Retinal pigment epithelial cell (primary cell): ENCODE data around the gene ANKRD16.
"Not testable (repeated sequence)": the region's sequence is repeated elsewhere in the genome, so short reads cannot be mapped to it uniquely, and the experiment has no call there.

Experiments
- DNase-seq: peaks from one replicate; pipeline ENCODE4 v3.0.0-alpha.2; 2010; ENCODE audit warnings: low read depth
- H3K4me3 ChIP-seq: 2 replicates; pipeline ENCODE4 v1.5.1; 2011; ENCODE audit warnings: mild to moderate bottlenecking, low read length, control low read depth, moderate library complexity
- TF ChIP-seq, protein P1 (sequence below): conservative IDR thresholded peaks from 2 replicates; pipeline ENCODE4 v1.5.1; 2011; ENCODE audit warnings: low read depth, low read length, control low read depth, inconsistent platforms

Gene ANKRD16

DNA sequence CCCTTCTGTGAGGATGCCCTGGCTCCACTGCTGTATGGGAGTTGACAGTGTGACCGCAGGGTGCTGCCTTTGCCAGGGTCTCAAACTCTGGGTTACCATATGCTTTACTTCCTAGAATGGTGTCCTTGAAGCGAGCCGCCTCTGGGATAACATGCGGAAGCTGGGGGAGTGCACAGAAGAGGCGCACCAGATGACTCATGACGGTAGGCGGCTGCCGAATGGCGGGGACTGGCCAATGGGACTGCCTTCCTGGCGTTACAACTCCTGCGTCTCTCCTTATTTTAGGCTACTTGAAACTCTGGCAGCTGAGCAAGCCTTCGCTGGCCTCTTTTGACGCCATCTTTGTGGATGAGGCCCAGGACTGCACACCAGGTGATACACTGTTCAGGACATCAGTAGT, 27.6 kb upstream of the ANKRD16 start:
- no peak for DNase-seq
- H3K4me3 ChIP-seq = no peak overlapping the region
- TF ChIP-seq, protein P1, sequence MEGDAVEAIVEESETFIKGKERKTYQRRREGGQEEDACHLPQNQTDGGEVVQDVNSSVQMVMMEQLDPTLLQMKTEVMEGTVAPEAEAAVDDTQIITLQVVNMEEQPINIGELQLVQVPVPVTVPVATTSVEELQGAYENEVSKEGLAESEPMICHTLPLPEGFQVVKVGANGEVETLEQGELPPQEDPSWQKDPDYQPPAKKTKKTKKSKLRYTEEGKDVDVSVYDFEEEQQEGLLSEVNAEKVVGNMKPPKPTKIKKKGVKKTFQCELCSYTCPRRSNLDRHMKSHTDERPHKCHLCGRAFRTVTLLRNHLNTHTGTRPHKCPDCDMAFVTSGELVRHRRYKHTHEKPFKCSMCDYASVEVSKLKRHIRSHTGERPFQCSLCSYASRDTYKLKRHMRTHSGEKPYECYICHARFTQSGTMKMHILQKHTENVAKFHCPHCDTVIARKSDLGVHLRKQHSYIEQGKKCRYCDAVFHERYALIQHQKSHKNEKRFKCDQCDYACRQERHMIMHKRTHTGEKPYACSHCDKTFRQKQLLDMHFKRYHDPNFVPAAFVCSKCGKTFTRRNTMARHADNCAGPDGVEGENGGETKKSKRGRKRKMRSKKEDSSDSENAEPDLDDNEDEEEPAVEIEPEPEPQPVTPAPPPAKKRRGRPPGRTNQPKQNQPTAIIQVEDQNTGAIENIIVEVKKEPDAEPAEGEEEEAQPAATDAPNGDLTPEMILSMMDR = no peak

DNA sequence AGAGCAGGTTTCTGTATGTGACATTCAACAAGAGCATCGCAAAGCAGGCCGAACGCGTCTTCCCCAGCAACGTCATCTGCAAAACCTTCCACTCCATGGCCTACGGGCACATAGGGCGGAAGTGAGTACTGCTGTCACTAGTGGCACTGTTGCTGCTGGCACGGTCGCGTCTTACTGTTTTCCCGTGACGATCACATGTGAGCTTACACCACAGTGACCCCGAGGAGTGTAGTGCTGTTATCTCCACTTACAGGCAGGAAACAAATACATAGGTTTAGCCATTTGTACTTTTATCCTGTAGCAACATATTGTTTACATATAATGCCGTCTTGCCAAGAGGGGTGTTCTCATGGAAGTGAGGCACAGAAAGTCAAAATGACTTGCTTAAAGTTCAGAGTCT, 25.8 kb upstream of the ANKRD16 start:
- DNase-seq = no peak
- H3K4me3 ChIP-seq = no peak overlapping the region
- TF ChIP-seq, protein P1 = no peak

DNA sequence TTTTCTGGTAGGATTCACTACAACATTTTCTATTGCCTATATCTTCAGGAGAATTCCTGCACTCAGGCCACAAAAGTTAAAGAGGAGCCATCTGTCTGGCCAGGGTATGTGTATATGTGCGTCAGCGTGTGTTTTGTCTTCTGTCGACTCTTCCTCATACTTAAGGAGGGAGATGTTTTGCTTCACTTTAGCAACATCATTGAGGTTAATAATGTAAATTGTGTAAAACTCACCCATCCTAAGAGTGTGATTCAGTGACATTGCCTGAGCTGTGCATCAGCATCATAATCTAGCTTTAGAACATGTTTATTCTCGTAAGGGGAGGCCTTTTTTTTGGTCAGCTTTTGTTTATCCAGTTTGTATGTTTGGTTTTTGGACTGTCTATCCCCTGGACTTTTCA, 24.0 kb upstream of the ANKRD16 start:
- TF ChIP-seq, protein P1 = no peak
- no peak overlapping the region for H3K4me3 ChIP-seq
- no peak for DNase-seq

DNA sequence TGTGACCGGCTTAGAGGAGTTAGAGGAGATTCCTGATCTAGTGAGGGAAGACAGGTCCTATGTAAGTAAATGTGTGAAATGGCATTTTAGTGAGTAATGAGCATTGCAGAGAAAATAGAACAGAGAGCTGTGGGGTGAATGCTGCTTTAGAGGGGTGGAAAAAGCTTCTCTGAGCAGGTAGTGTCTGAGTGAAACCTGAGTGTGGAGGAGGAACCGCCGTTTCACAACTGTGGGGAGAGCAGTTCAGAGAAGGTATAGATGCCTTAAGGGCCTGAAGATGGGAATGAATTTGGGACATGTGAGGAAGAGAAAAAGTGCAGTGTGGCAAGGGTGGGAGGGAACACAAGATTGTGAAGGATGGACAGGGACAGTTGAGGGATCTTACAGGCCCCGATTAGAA, 22.0 kb upstream of the ANKRD16 start:
- no peak for DNase-seq
- no peak overlapping the region for H3K4me3 ChIP-seq
- TF ChIP-seq, protein P1 = no peak

DNA sequence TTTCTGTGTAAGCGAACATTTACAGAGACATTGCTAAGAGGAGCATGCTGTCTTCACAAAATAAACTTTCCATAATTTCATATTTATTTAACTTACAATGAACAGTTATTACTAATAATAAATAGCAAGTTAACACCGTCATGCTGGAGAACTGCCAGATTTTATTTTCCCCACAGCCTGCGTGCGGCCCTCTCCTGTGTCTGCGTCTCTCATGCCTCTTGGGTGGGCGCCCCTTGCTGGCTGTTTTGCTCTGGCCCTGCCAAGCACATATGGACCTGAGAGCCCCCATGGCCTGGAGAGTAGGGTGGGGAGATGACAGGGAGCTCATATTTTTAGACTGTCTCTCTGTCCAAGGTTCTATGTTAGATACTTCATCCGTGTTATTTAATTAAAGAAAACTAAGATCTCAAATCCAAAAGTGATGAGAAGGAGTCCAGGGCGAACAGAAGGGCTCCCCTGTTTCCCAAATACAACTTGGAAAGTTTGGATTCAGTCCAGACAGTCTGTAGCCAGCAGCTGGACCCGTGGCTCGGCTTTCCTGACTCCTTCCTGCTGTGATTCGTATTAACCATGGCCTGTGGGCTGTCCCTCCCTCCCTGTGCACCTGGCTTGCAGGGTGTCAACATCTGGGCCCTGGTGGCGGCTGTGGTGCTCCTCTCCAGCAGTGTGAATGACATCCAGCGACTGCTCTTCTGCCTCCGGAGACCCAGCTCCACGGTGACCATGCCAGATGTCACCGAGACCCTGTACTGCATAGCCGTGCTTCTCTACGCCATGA, 20.8 kb upstream of the ANKRD16 start:
- no peak for DNase-seq
- H3K4me3 ChIP-seq = no peak overlapping the region
- TF ChIP-seq, protein P1 = no peak

DNA sequence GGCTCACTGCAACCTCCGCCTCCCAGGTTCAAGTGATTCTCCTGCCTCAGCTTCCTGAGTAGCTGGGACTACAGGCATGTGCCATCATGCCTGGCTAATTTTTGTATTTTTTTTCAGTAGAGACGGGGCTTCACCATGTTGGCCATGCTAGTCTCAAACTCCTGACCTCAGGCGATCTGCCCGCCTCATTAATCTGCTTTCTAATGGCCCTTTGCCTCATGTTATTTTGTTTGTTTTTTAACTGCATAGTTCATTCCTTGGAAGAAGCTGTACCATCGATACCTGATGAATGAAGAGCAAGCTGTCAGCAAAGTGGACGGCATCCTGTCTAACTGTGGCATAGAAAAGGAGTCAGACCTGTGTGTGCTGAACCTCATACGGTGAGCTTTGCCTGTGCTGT, 19.0 kb upstream of the ANKRD16 start:
- H3K4me3 ChIP-seq, DNase-seq: not testable (repeated sequence)

DNA sequence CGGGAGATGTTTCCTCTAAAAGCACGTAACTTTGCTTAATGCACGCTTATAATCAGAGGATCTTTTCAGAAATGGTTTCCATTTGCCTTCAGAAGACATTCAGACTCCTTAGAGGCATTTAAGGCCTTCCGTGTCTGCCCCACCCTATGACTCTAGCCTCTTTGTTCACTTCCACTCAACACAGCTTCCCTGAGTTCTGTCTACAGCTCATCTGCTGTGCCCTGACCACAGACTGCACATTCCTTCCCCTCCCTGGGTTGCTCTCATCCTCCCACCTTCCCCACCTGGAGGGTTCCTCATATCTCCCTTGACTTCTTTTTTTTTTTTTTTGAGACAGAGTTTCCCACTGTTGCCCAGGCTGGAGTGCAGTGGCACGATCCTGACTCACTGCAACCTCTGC, 17.0 kb upstream of the ANKRD16 start:
- H3K4me3 ChIP-seq = no peak overlapping the region
- DNase-seq = no peak
- TF ChIP-seq, protein P1 = no peak
